ENCODE measurements around the gene GPSM3.

The GPSM3 gene

GRCh38 chr6:32181915-32182529 is 10.4 kb downstream of the GPSM3 start:
- no peak for TF ChIP-seq SP1 (IDR thresholded peaks at IDR 0.05)
- CTCF ChIA-PET, result no interaction called here

GRCh38 chr6:32181148-32181702 is 11.2 kb downstream of the GPSM3 start:
- no peak for TF ChIP-seq ZNF384 (IDR thresholded peaks at IDR 0.05)
- no peak for TF ChIP-seq HDGF (IDR thresholded peaks at IDR 0.05; ENCODE audit: borderline replicate concordance)
- TF ChIP-seq LEF1 (IDR thresholded peaks at IDR 0.05; ENCODE audit: borderline replicate concordance), result no peak
- no peak for TF ChIP-seq BHLHE40 (IDR thresholded peaks at IDR 0.05; ENCODE audit: borderline replicate concordance)
- no peak for TF ChIP-seq FOXM1 (IDR thresholded peaks at IDR 0.05; ENCODE audit: borderline replicate concordance)
- TF ChIP-seq FOXK2 (IDR thresholded peaks at IDR 0.05), result no peak
- TF ChIP-seq CTBP1 (IDR thresholded peaks at IDR 0.05; ENCODE audit: borderline replicate concordance), result no peak
- no peak for TF ChIP-seq PKNOX1 (IDR thresholded peaks at IDR 0.05)
- no peak for TF ChIP-seq FOXA1 (IDR thresholded peaks at IDR 0.05)
- no peak for DNase-seq (ENCODE audit: extremely low spot score)
- CTCF ChIA-PET, result no interaction called here
- POLR2A ChIA-PET, result interaction anchor here (2.7 kb wide), 1 partner anchor 14 kb away, joined by 11 read pairs; no protein-coding TSS in a partner anchor

More at GRCh38 chr6:32181915-32182529, 10.4 kb downstream of the GPSM3 start:
- DNase-seq (ENCODE audit: extremely low spot score), result no peak
- POLR2A ChIA-PET, result interaction anchor here (2.7 kb wide), 1 partner anchor 13 kb away, joined by 11 read pairs; no protein-coding TSS in a partner anchor

GRCh38 chr6:32179766-32180405 is 12.6 kb downstream of the GPSM3 start:
- ChIA-PET CTCF (no interaction called here), POLR2A (interaction anchor here (0.6 to 4.9 kb wide), 3 partner anchors 12 to 372 kb away, joined by 3 to 153 read pairs (median 6); partner anchors contain the start of genes FKBPL, GPSM3 and PBX2)
- DNase-seq (ENCODE audit: extremely low spot score), result no peak
- no peak for TF ChIP-seq TARDBP (IDR thresholded peaks at IDR 0.05)
- TF ChIP-seq FOXA1 (IDR thresholded peaks at IDR 0.05), result no peak
- TF ChIP-seq ARNT (IDR thresholded peaks at IDR 0.05), result no peak
- no peak for TF ChIP-seq L3MBTL2 (conservative IDR thresholded peaks at IDR 0.05)
- TF ChIP-seq CTBP1 (IDR thresholded peaks at IDR 0.05; ENCODE audit: borderline replicate concordance), result no peak
- TF ChIP-seq BHLHE40 (IDR thresholded peaks at IDR 0.05; ENCODE audit: borderline replicate concordance), result no peak
- no peak for TF ChIP-seq PKNOX1 (IDR thresholded peaks at IDR 0.05)
- TF ChIP-seq SP1 (IDR thresholded peaks at IDR 0.05), result no peak

- TF ChIP-seq ZNF384 (IDR thresholded peaks at IDR 0.05) (no peak), L3MBTL2 (conservative IDR thresholded peaks at IDR 0.05) (peak; percentile 43)
- CTCF ChIA-PET, result no interaction called here
- POLR2A ChIA-PET, result interaction anchor here (0.9 to 4.9 kb wide), 3 partner anchors 13 to 793 kb away, joined by 3 to 153 read pairs (median 6); partner anchors contain the start of genes FKBPL, GPSM3 and PBX2
- DNase-seq (ENCODE audit: extremely low spot score), result no peak
These were observed 13.6 kb downstream of the GPSM3 start for GRCh38 chr6:32178547-32179440.

GRCh38 chr6:32177788-32178546 is 14.5 kb downstream of the GPSM3 start, which contains the start of gene RNF5:
RNF5 (plus strand) TSS chr6:32178405; CDS start chr6:32178512, 107 bp downstream.
- ChIA-PET CTCF (interaction anchor here (0.9 to 1.2 kb wide), 2 partner anchors 19 to 61 kb away, joined by 4 read pairs; no protein-coding TSS in a partner anchor), POLR2A (interaction anchor here (0.9 to 4.9 kb wide), 19 partner anchors 10 to 794 kb away, joined by 3 to 153 read pairs (median 4); partner anchors contain the start of genes ATF6B, DDX39B, DXO and EGFL8)

More at GRCh38 chr6:32177788-32178546, 14.5 kb downstream of the GPSM3 start, which contains the start of gene RNF5:
- TF ChIP-seq FOXK2 (IDR thresholded peaks at IDR 0.05), result no peak
- TF ChIP-seq PKNOX1 (IDR thresholded peaks at IDR 0.05), result peak; percentile 100
- peak; percentile 78 for TF ChIP-seq L3MBTL2 (conservative IDR thresholded peaks at IDR 0.05)
- peak; percentile 89 for DNase-seq (ENCODE audit: extremely low spot score)

All from HEK293T (cell line).